Loucy (cell line): ENCODE measurements around the gene SCMH1.

Source experiments
- H2AFZ ChIP-seq: fragments of 200-600 bp; sonication (generic); 2 replicates; pipeline ENCODE4 v1.6.0; 2016; ENCODE audit warnings: antibody characterized with exemption, mild to moderate bottlenecking, low read length, moderate library complexity
- H3F3A ChIP-seq: fragments of 200-600 bp; 2 replicates; pipeline ENCODE4 v1.6.0; 2016; ENCODE audit warnings: antibody characterized with exemption, low read depth, mild to moderate bottlenecking
- H3K27me3 ChIP-seq: fragments of 200-600 bp; sonication (generic); 2 replicates; pipeline ENCODE4 v1.6.1; 2014; ENCODE audit warnings: low read length, mild to moderate bottlenecking; ENCODE audit not compliant: insufficient read depth, poor library complexity, severe bottlenecking
- H3K36me3 ChIP-seq: fragments of 200-600 bp; sonication (generic); 2 replicates; pipeline ENCODE4 v1.6.1; 2016; ENCODE audit warnings: low read length; ENCODE audit not compliant: insufficient read depth
- H3K4me1 ChIP-seq: fragments of 200-600 bp; sonication (generic); 2 replicates; pipeline ENCODE4 v1.5.1; 2014; ENCODE audit warnings: low read length, mild to moderate bottlenecking; ENCODE audit not compliant: insufficient read depth, poor library complexity, severe bottlenecking
- H3K4me2 ChIP-seq: fragments of 200-600 bp; sonication (generic); 2 replicates; pipeline ENCODE4 v1.6.0; 2014; ENCODE audit warnings: antibody characterized with exemption, low read length, low read depth, mild to moderate bottlenecking; ENCODE audit not compliant: poor library complexity, severe bottlenecking
- H3K4me3 ChIP-seq: fragments of 200-600 bp; sonication (generic); 2 replicates; pipeline ENCODE4 v1.5.1; 2014; ENCODE audit warnings: low read length, mild to moderate bottlenecking, mixed read lengths; ENCODE audit not compliant: poor library complexity, severe bottlenecking
- H3K79me2 ChIP-seq: fragments of 200-600 bp; sonication (generic); 2 replicates; pipeline ENCODE4 v1.6.1; 2014; ENCODE audit warnings: low read length; ENCODE audit not compliant: insufficient read depth
- H3K9ac ChIP-seq: fragments of 200-600 bp; sonication (generic); 2 replicates; pipeline ENCODE4 v1.6.0; 2014; ENCODE audit warnings: mild to moderate bottlenecking, low read depth, low read length, moderate library complexity; ENCODE audit not compliant: poor library complexity, severe bottlenecking
- H3K9me2 ChIP-seq: fragments of 200-600 bp; sonication (generic); replicated peaks from 2 replicates; pipeline ENCODE4 v1.6.1; 2016; ENCODE audit warnings: low read depth, low read length, mixed read lengths
- H3K9me3 ChIP-seq: fragments of 200-600 bp; sonication (generic); 2 replicates; pipeline ENCODE4 v1.6.1; 2014; ENCODE audit warnings: mild to moderate bottlenecking, antibody characterized with exemption, low read length, low read depth; ENCODE audit not compliant: insufficient read depth
- H4K20me1 ChIP-seq: fragments of 200-600 bp; sonication (generic); 2 replicates; pipeline ENCODE4 v1.6.0; 2014; ENCODE audit warnings: antibody characterized with exemption, low read length, mild to moderate bottlenecking; ENCODE audit not compliant: insufficient read depth, poor library complexity, severe bottlenecking
- CTCF ChIP-seq: fragments of 200-600 bp; sonication (generic); conservative IDR thresholded peaks from 2 replicates; pipeline ENCODE4 v1.5.1; 2014; ENCODE audit warnings: mild to moderate bottlenecking, antibody characterized with exemption, low read length
- EZH2phosphoT487 ChIP-seq: fragments of 200-600 bp; IDR thresholded peaks from 2 replicates; pipeline ENCODE4 v1.6.1; 2018; ENCODE audit warnings: antibody characterized with exemption, mild to moderate bottlenecking, moderate library complexity, borderline replicate concordance

Gene SCMH1

GRCh38 chr1:41158966-41159365 lies 83.1 kb downstream of the SCMH1 start:
- Histone ChIP-seq H3K9me2 (no peaks in the 10 kb centered on the region), H3K79me2 (no peaks in the 10 kb centered on the region), H3K36me3 (peaks cover 61% of the 10 kb centered on the region), H3K9ac (no peak overlapping the region), H3K4me3 (no peak overlapping the region), H3K27me3 (no peaks in the 10 kb centered on the region), H4K20me1 (no peaks in the 10 kb centered on the region), H2AFZ (no peak overlapping the region), H3F3A (no peaks in the 10 kb centered on the region), H3K9me3 (no peaks in the 10 kb centered on the region), H3K4me2 (no peak overlapping the region), H3K4me1 (no peaks in the 10 kb centered on the region)
- TF ChIP-seq EZH2phosphoT487 (no peak), CTCF (no peak)

GRCh38 chr1:41158147-41158875 lies 83.8 kb downstream of the SCMH1 start:
- Histone ChIP-seq H3K36me3 (peaks cover 66% of the 10 kb centered on the region), H3K27me3 (no peaks in the 10 kb centered on the region), H3K79me2 (no peaks in the 10 kb centered on the region), H3K9ac (no peak overlapping the region), H3F3A (no peaks in the 10 kb centered on the region), H2AFZ (no peak overlapping the region), H3K4me2 (no peak overlapping the region), H3K4me3 (no peak overlapping the region), H4K20me1 (no peaks in the 10 kb centered on the region), H3K4me1 (no peaks in the 10 kb centered on the region), H3K9me2 (no peaks in the 10 kb centered on the region), H3K9me3 (no peaks in the 10 kb centered on the region)
- TF ChIP-seq CTCF (no peak), EZH2phosphoT487 (no peak)

GRCh38 chr1:41155105-41155504 lies 87.0 kb downstream of the SCMH1 start:
- Histone ChIP-seq H3K4me1 (no peaks in the 10 kb centered on the region), H3K9me2 (no peaks in the 10 kb centered on the region), H3K27me3 (no peaks in the 10 kb centered on the region), H4K20me1 (no peaks in the 10 kb centered on the region), H3K4me3 (no peak overlapping the region), H2AFZ (no peak overlapping the region), H3K4me2 (no peak overlapping the region), H3K9me3 (no peaks in the 10 kb centered on the region), H3K36me3 (peaks cover 59% of the 10 kb centered on the region), H3F3A (no peaks in the 10 kb centered on the region), H3K79me2 (no peaks in the 10 kb centered on the region), H3K9ac (no peak overlapping the region)
- TF ChIP-seq EZH2phosphoT487 (no peak), CTCF (no peak)
